GM18861 (cell line): ENCODE results near the gene SERPINB11.
"Not testable (repeated sequence)": the region's sequence is repeated elsewhere in the genome, so short reads cannot be mapped to it uniquely, and the experiment has no call there.

Source experiments
- ATAC-seq: cut with Tn5 transposase; IDR thresholded peaks from one replicate; pipeline ENCODE4 v1.9.1; 2021; ENCODE audit not compliant: unreplicated experiment

The SERPINB11 gene

DNA sequence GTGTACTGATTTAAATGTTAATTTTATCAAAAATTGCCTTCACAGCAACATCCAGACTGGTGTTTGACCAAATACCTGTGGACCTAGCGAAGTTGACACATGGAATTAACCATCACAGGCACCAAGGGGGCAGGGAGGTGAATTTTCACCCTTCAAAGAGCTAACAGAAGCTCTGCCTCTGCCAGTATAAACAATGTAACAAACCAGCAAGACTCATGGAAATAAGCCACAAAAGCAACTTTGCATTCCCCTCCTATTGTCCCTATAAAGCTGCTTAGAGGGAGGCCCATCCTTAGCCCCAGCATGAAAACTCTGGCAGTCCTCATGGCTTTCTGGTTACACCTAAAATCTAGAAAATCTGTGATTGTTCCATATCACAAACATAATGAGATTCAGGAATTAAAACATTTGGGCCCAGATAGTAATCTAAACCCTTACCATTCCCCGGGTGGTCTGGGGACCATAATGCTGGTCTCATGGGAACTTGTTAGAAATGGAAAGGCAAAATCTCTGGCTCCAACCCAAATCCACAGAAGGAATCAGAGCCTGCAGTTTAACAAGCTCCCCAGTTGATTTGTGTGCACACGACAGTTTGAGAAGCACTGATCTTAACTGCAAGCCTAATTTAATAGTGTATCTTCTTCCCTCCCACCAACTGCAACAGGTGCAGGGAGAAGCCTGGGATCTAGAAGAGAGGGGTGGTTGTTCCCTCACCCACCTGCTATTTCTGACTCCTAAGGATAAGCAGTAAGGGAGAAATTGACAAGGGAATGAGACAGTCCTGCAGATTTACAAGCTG is 23.1 kb downstream of the SERPINB11 start:
- no peak for ATAC-seq

DNA sequence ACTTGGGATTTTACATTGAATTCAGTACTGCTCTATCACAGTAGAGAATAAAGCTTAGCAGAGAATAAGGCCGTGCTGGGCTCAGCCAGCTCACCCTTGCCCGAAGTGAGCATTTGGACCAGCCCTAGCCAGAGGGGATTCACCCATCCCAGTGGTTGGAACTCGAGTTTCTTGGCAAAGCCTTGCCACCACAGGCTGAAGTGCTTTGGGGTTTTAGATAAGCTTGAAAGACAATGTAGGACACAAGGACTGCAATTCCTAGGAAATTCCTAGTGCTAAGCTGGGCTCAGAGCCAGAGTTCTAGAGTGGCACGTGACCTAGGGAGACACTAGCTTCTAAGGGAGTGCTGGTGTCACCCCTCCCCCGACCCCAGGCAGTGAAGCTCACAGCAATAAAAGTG is 28.0 kb downstream of the SERPINB11 start:
- no peak for ATAC-seq

DNA sequence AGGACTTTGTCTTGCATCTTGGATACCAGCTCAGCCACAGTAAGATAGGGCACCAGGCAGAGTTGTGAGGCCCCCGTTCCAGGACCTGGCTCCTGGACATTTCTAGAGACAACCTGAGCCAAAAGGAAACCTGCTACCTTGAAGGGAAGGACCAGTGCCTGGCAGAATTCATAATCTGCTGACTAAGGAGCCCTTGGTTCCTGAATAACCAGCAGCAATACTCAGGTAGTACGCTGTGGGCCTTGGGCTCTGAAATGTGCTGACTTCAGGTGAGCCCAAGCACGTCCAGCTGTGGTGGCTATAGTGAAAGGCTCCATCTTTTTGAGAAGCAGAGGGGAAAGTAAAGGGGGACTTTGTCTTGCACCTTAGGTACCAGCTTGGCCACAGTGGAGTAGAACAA is 28.5 kb downstream of the SERPINB11 start:
- no peak for ATAC-seq

DNA sequence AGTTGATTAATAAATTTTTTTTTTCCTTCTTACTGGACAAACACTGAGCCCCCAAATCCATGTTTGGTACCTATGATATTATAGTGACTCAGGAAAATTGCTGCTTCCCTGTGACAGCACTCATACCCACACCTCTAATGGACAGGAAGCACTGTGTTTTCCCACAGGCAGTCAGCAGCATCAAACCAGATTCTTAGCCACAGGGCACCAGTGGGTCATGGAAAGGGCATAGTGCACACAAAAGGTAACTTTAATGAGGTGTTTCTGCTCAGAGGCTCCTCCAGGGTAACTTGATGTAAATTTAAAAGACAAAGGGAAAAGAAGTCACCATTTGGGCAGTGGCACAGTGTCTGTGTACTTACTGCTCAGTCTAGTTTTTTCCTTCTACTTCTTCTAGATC is 34.1 kb downstream of the SERPINB11 start:
- no peak for ATAC-seq

DNA sequence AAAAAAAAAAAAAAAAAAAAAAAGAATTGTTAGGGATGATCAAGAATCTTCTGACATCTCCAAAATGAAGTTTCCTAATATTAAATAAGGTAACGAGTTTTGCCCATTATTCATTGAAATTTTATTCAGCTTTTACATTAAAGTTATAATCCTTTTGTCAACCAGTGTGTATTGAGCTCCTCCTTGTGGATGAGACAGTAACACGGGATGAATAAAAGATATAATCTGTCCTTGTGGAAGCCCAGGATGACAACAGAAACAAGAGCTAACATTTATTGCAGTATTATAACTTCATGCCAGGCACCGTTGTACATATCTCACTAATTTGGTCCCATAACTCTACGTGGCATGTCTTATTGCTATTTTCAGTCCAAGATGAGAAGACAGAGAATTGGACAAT is 39.0 kb downstream of the SERPINB11 start:
- no peak for ATAC-seq

DNA sequence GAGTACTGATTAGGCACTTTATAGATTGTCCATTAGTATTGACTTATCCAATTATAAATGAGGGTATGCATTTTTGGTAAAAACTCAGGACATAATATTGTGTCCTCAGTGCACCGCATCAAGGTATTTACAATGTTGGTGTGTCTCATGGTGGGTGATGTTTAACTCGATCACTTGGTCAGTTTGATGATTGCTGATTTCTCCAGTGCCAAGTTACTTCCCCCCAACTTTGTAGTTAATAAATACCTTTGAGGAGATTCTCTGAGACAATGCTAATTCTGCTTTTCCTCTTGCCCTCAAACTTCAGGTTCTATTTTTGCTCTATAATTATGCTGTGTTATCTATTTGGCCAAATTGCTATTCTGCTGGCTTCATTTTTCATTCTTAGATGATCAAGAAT is 44.2 kb downstream of the SERPINB11 start:
- no peak for ATAC-seq

DNA sequence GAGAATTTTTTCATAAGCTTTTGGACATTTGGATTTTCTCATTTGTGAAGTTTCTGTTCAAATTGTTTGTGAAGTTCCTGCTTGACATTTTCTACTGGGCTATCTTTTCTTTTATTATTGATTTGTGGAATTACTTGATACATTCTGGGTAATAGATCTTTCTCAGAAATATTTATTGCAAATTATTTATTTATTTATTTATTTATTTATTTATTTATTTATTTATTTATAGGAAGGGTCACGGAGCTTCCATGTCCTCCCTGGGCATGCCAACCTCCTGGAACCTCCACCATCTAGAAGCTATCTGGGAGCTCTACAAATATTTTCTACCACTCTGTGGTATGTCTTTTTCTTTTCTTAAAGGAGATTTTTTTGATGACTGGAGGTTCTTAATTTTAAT is 46.7 kb downstream of the SERPINB11 start:
- ATAC-seq, result no peak

DNA sequence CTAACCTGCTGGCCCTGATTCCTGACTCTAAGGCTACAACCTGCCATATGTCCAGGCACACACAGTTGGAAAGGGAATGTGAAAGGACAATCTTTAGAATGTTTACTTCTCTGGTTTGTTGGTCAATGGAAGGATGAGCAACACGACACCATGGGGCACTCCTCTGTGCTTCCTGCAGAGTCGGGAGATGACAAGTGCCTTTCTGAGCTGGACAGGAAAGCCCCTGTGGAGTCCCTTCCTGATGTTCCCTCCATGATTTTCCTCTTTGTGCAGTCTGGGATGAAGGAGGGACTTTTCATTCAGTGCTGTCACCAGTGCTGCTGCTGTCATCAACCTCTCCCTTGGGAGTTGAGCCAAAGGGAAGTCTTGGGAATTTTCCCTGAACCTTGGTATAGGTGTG is 49.9 kb downstream of the SERPINB11 start:
- ATAC-seq, result no peak

DNA sequence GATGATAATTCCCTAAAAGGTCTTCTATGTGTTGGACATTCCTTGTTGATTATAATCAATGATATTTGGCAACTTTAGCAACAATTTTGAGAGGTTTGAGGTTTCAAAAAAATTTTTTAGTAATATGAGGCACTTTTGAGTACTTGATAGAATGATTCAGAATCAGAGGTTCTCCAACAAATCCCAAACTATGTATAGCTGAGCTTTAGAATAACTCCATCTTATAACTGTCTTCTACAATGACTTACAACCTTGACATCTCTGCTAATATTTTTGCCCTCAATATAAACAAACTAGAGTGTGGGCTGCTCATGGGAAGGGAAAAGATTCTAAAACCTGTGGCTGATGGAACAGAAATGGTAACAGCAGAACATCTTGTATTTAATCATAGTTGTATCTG is 50.9 kb downstream of the SERPINB11 start:
- no peak for ATAC-seq

DNA sequence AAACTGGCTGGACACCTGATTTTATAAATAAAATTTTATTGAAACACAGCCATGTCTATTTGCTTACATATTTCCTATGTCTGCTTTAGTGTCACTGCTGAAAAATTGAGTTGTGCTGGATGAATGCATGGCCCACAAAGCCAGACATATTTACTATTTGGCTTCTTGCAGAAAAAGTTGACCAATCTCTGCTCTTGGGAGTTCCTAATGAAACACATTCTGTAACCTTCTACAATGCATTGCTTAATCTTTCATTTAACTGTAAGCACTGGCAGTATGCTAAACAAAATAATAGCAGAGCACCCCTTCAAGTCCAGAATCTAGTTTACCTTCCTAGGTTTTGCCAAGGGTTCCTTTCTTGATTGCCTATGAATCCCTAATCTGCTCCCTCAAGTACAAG is 54.8 kb downstream of the SERPINB11 start:
- no peak for ATAC-seq

DNA sequence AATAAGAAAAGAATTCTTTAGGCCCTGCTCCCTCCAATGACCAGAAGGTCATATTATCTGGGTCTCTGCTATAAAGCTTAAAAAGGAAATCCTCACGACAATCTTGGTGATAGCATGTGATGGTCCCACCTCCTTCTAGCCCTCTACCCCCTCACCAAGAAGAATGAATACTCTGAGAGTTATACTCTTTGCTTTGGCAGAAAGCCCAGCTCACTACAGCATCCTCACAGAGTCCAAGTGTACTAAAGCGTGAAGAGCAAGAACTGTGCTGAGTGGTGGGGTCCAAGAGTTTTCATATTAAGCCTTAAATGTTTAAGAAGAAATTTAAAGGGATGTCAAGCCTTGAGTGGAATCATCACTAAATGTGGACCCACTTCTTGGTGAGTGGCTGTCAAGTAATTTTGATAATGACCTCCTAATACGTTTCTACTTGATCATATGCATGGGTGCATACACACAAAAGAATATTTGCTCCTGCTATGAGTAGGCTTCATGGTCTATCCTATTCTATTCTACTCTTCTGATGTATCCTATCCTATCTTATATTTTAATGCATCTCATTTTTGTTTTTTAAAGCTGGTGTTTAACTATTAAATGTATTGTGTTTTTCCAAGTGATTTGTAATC is 56.0 kb downstream of the SERPINB11 start:
- no peak for ATAC-seq

DNA sequence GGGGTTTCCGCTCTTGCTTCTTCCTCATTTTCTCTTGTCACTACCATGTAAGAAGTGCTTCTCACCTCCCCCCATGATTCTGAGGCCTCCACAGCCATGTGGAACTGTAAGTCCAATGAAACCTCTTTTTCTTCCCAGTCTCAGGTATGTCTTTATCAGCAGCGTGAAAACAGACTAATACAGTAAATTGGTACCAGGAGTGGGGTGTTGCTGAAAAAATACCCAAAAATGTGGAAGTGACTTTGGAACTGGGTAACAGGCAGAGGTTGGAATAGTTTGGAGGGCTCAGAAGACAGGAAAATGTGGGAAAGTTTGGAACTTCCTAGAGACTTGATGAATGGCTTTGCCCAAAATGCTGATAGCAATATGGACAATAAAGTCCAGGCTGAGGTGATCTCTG is 57.0 kb downstream of the SERPINB11 start:
- ATAC-seq, result not testable (repeated sequence)

DNA sequence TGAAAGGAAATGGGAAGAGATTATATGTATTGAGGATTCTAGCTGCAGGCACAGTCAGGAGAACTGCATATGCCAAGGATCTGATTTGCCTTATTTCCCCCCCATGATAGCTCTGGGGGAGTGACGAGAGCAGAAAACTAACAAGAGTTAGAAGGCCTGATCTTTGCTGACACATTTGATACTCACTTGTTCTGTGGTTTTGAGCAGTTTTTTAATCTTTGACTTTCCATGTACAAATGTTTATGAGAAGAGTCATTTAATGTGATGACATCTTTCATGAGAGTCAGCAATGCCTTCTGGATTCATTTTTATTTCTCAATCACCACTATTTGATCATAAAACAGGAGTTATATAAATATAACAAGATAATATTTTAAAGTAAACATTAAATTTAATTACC is 59.8 kb downstream of the SERPINB11 start:
- no peak for ATAC-seq

DNA sequence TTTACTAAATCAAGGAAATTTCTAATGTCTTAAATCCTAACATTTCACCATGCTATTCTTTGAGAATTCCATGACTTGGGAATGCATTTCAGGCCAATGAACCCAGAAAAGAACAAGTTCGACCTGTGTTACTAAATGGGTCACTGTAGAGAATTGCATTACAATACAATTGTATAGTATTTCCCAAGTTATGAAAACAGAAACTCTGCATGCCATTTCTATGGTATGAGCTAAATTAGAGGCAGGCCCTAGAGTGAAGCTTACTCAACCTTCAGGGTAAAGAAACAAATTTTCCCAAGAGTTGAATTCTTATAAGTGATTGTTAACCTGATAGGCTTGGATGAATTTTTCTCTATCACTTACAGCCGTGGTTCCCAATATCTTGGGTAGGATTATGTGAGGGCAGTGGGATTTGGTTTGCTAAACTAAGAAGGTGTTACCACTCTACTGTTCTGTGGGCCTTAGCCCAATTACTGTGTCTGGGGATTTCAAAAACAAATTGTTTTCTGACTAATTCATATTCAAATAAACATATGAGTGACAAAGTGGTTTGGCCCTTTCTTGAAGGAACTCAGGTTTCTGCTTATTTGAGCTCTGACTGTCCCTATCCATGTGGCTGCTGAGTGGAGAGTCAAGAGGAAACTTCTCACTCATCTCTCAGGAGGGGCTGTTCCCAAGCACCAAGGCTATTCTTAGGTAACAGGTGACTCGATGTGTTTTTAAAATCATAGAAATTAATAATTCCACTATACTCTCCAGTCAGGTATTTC is 61.3 kb downstream of the SERPINB11 start:
- ATAC-seq, result no peak

DNA sequence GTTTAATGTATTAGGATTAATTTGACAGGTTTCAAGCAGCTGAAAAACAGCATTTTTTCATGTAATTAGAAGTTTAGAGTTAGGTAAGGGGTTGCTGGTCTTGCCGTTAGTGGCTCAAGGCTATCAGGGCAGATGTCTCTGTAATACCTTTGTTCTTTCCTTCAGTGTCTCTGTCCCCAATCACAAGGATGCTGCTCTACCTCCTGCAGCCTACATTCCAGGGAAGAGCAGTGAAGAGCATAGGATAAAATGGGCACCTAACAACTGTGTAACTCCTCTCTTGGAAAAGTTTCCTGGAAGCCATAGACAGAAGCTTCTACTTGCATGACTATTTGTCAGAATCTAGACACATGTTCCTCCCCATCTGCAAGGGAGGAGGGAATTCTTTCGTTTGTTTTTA is 63.1 kb downstream of the SERPINB11 start:
- ATAC-seq, result no peak
